H1 (cell line): Measurements from ENCODE around the gene PDGFB. TPM values are rescaled to one million over a fixed set of nuclear protein-coding genes. Genes with fewer than 3 reads are reported as not detected.

ENCODE experiments used
- BRCA1 ChIP-seq: IDR thresholded peaks from 2 replicates; pipeline ENCODE4 v1.6.1; 2012; ENCODE audit warnings: low read depth, low read length, improper control_type of control experiment
- CREB1 ChIP-seq: IDR thresholded peaks from 2 replicates; pipeline ENCODE4 v1.6.1; 2012; ENCODE audit warnings: inconsistent platforms
- EGR1 ChIP-seq: IDR thresholded peaks from 2 replicates; pipeline ENCODE4 v1.6.1; 2011; ENCODE audit warnings: low read depth, low read length, borderline replicate concordance
- EP300 ChIP-seq, 2 experiments: IDR thresholded peaks; 1 replicate in 1 of 2; 2 replicates in 1 of 2; pipeline ENCODE4 v1.6.1; 2011 to 2012; ENCODE audit warnings: low read depth in 2 of 2, low read length in 2 of 2, mild to moderate bottlenecking in 2 of 2, borderline replicate concordance in 1 of 2, inconsistent platforms in 1 of 2, moderate library complexity in 1 of 2
- GABPA ChIP-seq: IDR thresholded peaks from 2 replicates; pipeline ENCODE4 v1.6.1; 2011; ENCODE audit warnings: mild to moderate bottlenecking, low read length, moderate library complexity, borderline replicate concordance; ENCODE audit not compliant: insufficient read depth
- GTF2F1 ChIP-seq: IDR thresholded peaks from 2 replicates; pipeline ENCODE4 v1.6.1; 2012; ENCODE audit warnings: low read depth, low read length, improper control_type of control experiment, borderline replicate concordance
- HDAC2 ChIP-seq, 2 experiments: fragments of 300-600 bp in 1 of 2; sonication (generic) in 1 of 2; IDR thresholded peaks; 2 replicates each; pipeline ENCODE4 v1.6.1; 2011 to 2012; ENCODE audit warnings: low read depth in 2 of 2, low read length in 2 of 2, mild to moderate bottlenecking in 2 of 2, moderate library complexity in 2 of 2, borderline replicate concordance in 1 of 2, inconsistent platforms in 1 of 2
- KDM1A ChIP-seq: fragments of 200-600, 300-600 bp; sonication (generic); IDR thresholded peaks from 2 replicates; pipeline ENCODE4 v1.7.1; 2016; ENCODE audit warnings: mild to moderate bottlenecking, low read length, borderline replicate concordance
- KDM4A ChIP-seq: IDR thresholded peaks from one replicate; pipeline ENCODE4 v1.7.1; 2012; ENCODE audit warnings: low read depth, mild to moderate bottlenecking, moderate library complexity, low read length, inconsistent platforms; ENCODE audit not compliant: severe bottlenecking
- MAX ChIP-seq: IDR thresholded peaks from 2 replicates; pipeline ENCODE4 v1.6.1; 2012; ENCODE audit warnings: inconsistent platforms
- NANOG ChIP-seq: IDR thresholded peaks from 2 replicates; pipeline ENCODE4 v1.6.1; 2011; ENCODE audit warnings: low read length, low read depth, mild to moderate bottlenecking, inconsistent platforms; ENCODE audit not compliant: insufficient read depth, poor library complexity, severe bottlenecking
- POLR2A ChIP-seq, 2 experiments: IDR thresholded peaks; 1 replicate in 1 of 2; 2 replicates in 1 of 2; pipeline ENCODE4 v1.6.1; 2011; ENCODE audit warnings: low read depth in 2 of 2, low read length in 2 of 2, mild to moderate bottlenecking in 2 of 2; ENCODE audit errors: control extremely low read depth in 1 of 2
- RAD21 ChIP-seq, 2 experiments: IDR thresholded peaks in 1 of 2; conservative IDR thresholded peaks in 1 of 2; 2 replicates each; pipeline ENCODE4 v1.6.1; 2011; ENCODE audit warnings: low read depth in 2 of 2, low read length in 2 of 2, improper control_type of control experiment in 1 of 2, inconsistent platforms in 1 of 2, mild to moderate bottlenecking in 1 of 2, moderate library complexity in 1 of 2
- RXRA ChIP-seq: IDR thresholded peaks from 2 replicates; pipeline ENCODE4 v1.6.1; 2011; ENCODE audit warnings: low read depth, mild to moderate bottlenecking, low read length, moderate library complexity; ENCODE audit not compliant: insufficient read depth
- SIN3A ChIP-seq, 2 experiments: IDR thresholded peaks in 1 of 2; conservative IDR thresholded peaks in 1 of 2; 2 replicates each; pipeline ENCODE4 v1.6.1; 2011 to 2012; ENCODE audit warnings: low read length in 2 of 2, improper control_type of control experiment in 1 of 2, low read depth in 1 of 2, mild to moderate bottlenecking in 1 of 2
- SP1 ChIP-seq: IDR thresholded peaks from 2 replicates; pipeline ENCODE4 v1.6.1; 2011; ENCODE audit warnings: low read depth, low read length
- TAF1 ChIP-seq: IDR thresholded peaks from 2 replicates; pipeline ENCODE4 v1.6.1; 2011; ENCODE audit warnings: mild to moderate bottlenecking, low read depth, low read length
- TCF12 ChIP-seq: IDR thresholded peaks from 2 replicates; pipeline ENCODE4 v1.6.1; 2011; ENCODE audit warnings: low read depth, mild to moderate bottlenecking, low read length
- TEAD4 ChIP-seq: IDR thresholded peaks from 2 replicates; pipeline ENCODE4 v1.6.1; 2012; ENCODE audit warnings: low read depth, low read length, inconsistent platforms, mixed read lengths
- YY1 ChIP-seq: IDR thresholded peaks from 2 replicates; pipeline ENCODE4 v1.6.1; 2011; ENCODE audit warnings: low read depth, mild to moderate bottlenecking, low read length
- polyA plus RNA-seq, 7 experiments: library from polyadenylated mRNA; depleted of rRNA in 3 of 7; stranded (reverse) in 5 of 7; unstranded in 2 of 7; fragments of >200 nt in 5 of 7; fragments of 200-250 nt in 2 of 7; gene quantifications; 1 replicate in 5 of 7; 2 replicates in 1 of 7; 4 replicates in 1 of 7; pipeline versions ENCODE4 v1.2.1 to v1.2.3, GENCODE V29; 2011 to 2013; ENCODE audit warnings: missing spikeins in 2 of 7, mixed read lengths in 2 of 7
- total RNA-seq: library from RNA; stranded (reverse); fragmentation: NEBNext Ultra II Directional; extraction: Animal tissue kit (Norgen Biotek cat#: 25700); gene quantifications from 2 replicates; pipeline ENCODE4 v1.2.1, GENCODE V29; 2021
- TF ChIP-seq, protein P1 (sequence below): IDR thresholded peaks from 2 replicates; pipeline ENCODE4 v1.6.1; 2011; ENCODE audit warnings: low read depth, mild to moderate bottlenecking, low read length; ENCODE audit not compliant: insufficient read depth

The PDGFB gene
- total and polyA plus RNA-seq, 2 of the 8 experiments (the other 6 are each of a cell fraction or from before 2014, with no cell fraction given), result 3.9 to 8.5 TPM

GRCh38 chr22:39176143-39176713 lies 68.6 kb downstream of the PDGFB start (continued):
- peak; percentile 75; the same call in 1 of the 2 replicates for TF ChIP-seq RXRA
- TF ChIP-seq KDM4A, result no peak
- TF ChIP-seq RAD21 (IDR thresholded peaks at IDR 0.05 in 1 of 2, conservative IDR thresholded peaks at IDR 0.05 in 1 of 2; ENCODE audit: low read depth in 2 of 2, low read length in 2 of 2), result peak in 1 of 2 experiments; percentile 3; a peak in 1 of 4 replicates
- TF ChIP-seq CREB1, result 0 out of 2 replicates have a peak, but pooled peaks have one; percentile 30
- TF ChIP-seq GTF2F1, result no peak
- TF ChIP-seq NANOG, result peak; percentile 37
- TF ChIP-seq POLR2A (IDR thresholded peaks at IDR 0.05; ENCODE audit: control extremely low read depth in 1 of 2, low read depth in 2 of 2, low read length in 2 of 2), result peak in 1 of 2 experiments; percentile 53; a peak in 1 of 3 replicates
- peak in 1 of 2 experiments; percentile 91; a peak in 2 of 3 replicates for TF ChIP-seq EP300 (IDR thresholded peaks at IDR 0.05; ENCODE audit: borderline replicate concordance in 1 of 2, low read depth in 2 of 2, low read length in 2 of 2)
- peak; percentile 90 for TF ChIP-seq TCF12
- peak; percentile 55 for TF ChIP-seq TAF1
- TF ChIP-seq EGR1, result peak; percentile 56
- TF ChIP-seq SIN3A (conservative IDR thresholded peaks at IDR 0.05 in 1 of 2, IDR thresholded peaks at IDR 0.05 in 1 of 2; ENCODE audit: low read depth in 1 of 2, low read length in 2 of 2), result no peak
- TF ChIP-seq TEAD4, result peak; percentile 100
- TF ChIP-seq HDAC2 (IDR thresholded peaks at IDR 0.05; ENCODE audit: borderline replicate concordance in 1 of 2, low read depth in 2 of 2, low read length in 2 of 2), result peak in 1 of 2 experiments; percentile 73; a peak in 1 of 4 replicates
- TF ChIP-seq, protein P1, sequence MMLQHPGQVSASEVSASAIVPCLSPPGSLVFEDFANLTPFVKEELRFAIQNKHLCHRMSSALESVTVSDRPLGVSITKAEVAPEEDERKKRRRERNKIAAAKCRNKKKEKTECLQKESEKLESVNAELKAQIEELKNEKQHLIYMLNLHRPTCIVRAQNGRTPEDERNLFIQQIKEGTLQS, result no peak
- peak; percentile 52 for TF ChIP-seq MAX
- TF ChIP-seq GABPA, result no peak
- TF ChIP-seq BRCA1, result no peak
- TF ChIP-seq YY1, result peak; percentile 58; the same call in 1 of the 2 replicates
- no peak for TF ChIP-seq KDM1A
- TF ChIP-seq SP1, result peak; percentile 71; the same call in 1 of the 2 replicates
